ENCODE data around the gene TFAP2A. TPM values are rescaled to one million over a fixed set of nuclear protein-coding genes. Genes with fewer than 3 reads are reported as not detected.

TFAP2A gene
- total RNA-seq, 4 donors from 2014 or later = 0.16 TPM; not detected in 3

DNA sequence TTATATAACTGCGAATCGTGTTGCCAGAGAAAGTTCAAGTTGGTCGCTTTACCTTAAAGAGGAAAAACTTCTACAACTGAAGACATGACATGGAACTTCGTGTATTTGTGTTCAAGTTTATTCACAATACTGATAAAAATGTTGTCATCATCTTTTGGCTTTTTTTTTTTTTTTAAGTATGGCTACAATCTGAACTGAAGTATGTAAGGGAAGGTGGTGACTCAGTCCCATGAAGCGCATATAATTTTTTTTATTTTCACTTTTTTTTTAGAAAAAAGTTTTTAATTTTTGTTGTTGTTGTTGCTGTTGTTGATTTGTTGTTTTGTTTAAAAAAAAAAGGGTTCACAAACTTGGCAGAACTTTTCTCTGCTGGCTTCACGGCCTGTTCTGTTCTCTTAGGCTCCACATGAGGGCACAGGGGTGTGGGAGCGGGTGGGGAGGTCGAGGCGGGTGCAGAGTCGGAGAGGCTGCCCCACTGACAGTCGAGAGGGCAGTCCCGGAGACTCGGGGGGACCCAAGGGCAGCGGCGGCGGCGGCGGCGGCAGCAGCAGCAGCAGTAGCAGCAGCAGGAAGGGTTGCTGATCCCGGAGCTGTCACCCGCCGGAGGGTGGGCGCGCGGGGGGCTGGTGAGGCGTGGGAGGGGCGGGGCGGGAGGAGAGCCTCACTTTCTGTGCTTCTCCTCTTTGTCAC, 17.0 kb downstream of the TFAP2A start:
- TF ChIP-seq, protein P1, sequence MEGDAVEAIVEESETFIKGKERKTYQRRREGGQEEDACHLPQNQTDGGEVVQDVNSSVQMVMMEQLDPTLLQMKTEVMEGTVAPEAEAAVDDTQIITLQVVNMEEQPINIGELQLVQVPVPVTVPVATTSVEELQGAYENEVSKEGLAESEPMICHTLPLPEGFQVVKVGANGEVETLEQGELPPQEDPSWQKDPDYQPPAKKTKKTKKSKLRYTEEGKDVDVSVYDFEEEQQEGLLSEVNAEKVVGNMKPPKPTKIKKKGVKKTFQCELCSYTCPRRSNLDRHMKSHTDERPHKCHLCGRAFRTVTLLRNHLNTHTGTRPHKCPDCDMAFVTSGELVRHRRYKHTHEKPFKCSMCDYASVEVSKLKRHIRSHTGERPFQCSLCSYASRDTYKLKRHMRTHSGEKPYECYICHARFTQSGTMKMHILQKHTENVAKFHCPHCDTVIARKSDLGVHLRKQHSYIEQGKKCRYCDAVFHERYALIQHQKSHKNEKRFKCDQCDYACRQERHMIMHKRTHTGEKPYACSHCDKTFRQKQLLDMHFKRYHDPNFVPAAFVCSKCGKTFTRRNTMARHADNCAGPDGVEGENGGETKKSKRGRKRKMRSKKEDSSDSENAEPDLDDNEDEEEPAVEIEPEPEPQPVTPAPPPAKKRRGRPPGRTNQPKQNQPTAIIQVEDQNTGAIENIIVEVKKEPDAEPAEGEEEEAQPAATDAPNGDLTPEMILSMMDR (IDR thresholded peaks at IDR 0.05; ENCODE audit: low read depth) = no peak

GRCh38 chr6:10396785-10397184, 18.1 kb downstream of the TFAP2A start:
- TF ChIP-seq, protein P1 (IDR thresholded peaks at IDR 0.05; ENCODE audit: low read depth) = no peak

GRCh38 chr6:10395704-10396546, 18.9 kb downstream of the TFAP2A start:
- TF ChIP-seq, protein P1 (IDR thresholded peaks at IDR 0.05; ENCODE audit: low read depth) = no peak

GRCh38 chr6:10395171-10395703, 19.6 kb downstream of the TFAP2A start:
- TF ChIP-seq, protein P1 (IDR thresholded peaks at IDR 0.05; ENCODE audit: low read depth) = no peak

DNA sequence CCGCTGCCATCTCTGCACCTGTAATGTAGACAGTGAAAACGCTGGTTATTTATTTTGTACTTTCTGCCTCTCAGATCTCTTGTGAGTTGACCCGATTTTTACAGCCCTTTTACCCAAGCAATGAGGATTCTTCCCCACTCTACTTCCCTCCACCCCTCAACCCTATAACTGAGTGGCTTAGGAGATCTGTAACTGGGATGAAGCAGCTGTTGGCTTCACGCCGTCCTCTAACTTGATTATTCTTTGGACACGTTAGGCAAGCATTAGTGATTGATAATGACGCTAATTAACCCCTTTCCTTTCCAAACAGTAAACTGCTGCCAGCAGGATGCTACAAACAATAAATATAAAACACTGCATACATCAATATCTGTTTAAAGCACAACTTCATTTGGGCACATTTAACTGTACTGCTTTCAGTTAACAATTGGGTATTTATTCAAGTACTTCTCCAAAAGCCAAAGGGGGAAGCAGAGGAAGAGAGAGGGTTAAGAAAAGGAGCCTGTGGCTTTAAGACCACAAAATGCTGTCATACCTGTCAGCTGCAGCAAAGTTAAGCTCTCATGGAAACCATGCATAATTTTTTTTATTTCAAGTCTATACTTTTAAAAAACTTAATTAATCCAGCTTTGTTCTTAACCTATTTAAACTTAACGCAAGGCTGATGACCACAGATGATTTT, 21.2 kb downstream of the TFAP2A start:
- TF ChIP-seq, protein P1 (IDR thresholded peaks at IDR 0.05; ENCODE audit: low read depth) = no peak

- TF ChIP-seq, protein P1 (IDR thresholded peaks at IDR 0.05; ENCODE audit: low read depth) = no peak
Measured at GRCh38 chr6:10391799-10392198, 23.1 kb downstream of the TFAP2A start.

GRCh38 chr6:10391299-10391630, 23.6 kb downstream of the TFAP2A start:
- TF ChIP-seq, protein P1 (IDR thresholded peaks at IDR 0.05; ENCODE audit: low read depth) = no peak

Data from subcutaneous adipose tissue (tissue), 4 donors.